Left cardiac atrium (tissue), 4 donors: ENCODE measurements around the gene CYP17A1. TPM values are rescaled to one million over a fixed set of nuclear protein-coding genes. Genes with fewer than 3 reads are reported as not detected.
A peak's percentile ranks its signal among the peaks of the same experiment; 100 is the strongest.
"Not testable (repeated sequence)": the region's sequence is repeated elsewhere in the genome, so short reads cannot be mapped to it uniquely, and the experiment has no call there.

Source experiments
- ATAC-seq, 2 donors: fragments of 200-7000 bp; cut with Tn5 transposase; one replicate each; pipeline ENCODE4 v1.9.1; 2020; ENCODE audit warnings: mild to moderate bottlenecking in 2 of 2, moderate library complexity in 2 of 2
- DNase-seq: peaks from one replicate; pipeline ENCODE4 v3.0.0-alpha.2; 2020
- intact Hi-C, 2 donors: fragments of 100-400 bp; cut with DNase I; formaldehyde crosslinking; loops; one replicate each; pipeline versions ENCODE4 v1.14.1 to v1.15.1; 2022 to 2023
- long read RNA-seq: library from polyadenylated mRNA; unstranded; transcript quantifications from one replicate; pipeline ENCODE4 v2.0.0, GENCODE V29; 2021
- total RNA-seq, 2 donors: library from RNA; stranded (reverse); fragmentation: NEBNext Ultra II Directional; extraction: Animal tissue kit (Norgen Biotek cat#: 25700); gene quantifications; one replicate each; pipeline ENCODE4 v1.2.1, GENCODE V29; 2021
- donor health status: DM: no; HTN: yes; CAD: no.
- donor health status: DM: no; HTN: yes; CAD: no; lungs with severe emphysema.
- donor health status: DM: yes; HTN: yes; CAD: no.
- donor health status: Dilated cardiomyopathy.

The CYP17A1 gene, protein sequence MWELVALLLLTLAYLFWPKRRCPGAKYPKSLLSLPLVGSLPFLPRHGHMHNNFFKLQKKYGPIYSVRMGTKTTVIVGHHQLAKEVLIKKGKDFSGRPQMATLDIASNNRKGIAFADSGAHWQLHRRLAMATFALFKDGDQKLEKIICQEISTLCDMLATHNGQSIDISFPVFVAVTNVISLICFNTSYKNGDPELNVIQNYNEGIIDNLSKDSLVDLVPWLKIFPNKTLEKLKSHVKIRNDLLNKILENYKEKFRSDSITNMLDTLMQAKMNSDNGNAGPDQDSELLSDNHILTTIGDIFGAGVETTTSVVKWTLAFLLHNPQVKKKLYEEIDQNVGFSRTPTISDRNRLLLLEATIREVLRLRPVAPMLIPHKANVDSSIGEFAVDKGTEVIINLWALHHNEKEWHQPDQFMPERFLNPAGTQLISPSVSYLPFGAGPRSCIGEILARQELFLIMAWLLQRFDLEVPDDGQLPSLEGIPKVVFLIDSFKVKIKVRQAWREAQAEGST
- not detected for total RNA-seq
- long read RNA-seq: 0 reads

DNA sequence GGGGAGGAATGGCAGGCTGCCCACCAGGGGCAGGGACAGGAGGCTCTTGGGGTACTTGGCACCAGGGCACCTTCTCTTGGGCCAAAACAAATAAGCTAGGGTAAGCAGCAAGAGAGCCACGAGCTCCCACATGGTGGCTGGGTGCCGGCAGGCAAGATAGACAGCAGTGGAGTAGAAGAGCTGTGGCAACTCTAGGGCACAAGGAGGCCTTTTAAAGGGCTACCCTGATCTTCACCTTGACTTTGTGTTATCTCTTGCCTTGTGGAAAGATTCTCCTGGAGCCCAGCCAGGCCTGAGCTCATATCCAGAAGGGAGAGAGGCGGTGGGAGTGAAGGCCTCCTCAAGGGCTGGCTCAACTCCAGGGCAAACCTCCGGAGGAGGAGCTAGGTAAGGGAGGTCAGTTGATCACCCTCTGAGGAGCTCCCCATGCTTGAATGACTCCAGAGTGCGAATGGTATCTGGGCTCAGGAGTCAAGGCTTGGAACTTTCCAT is at the start of gene CYP17A1:
CYP17A1 (minus strand) TSS at position 184 of the 492 bp plus-strand sequence; CDS start at position 132, 52 bp downstream.
- intact Hi-C loops: loop anchor here in 1 of 2 donors (10.0 kb wide), 1 partner anchor 228 kb away; no protein-coding TSS in a partner anchor
- peak; percentile 8 to 66 for ATAC-seq

DNA sequence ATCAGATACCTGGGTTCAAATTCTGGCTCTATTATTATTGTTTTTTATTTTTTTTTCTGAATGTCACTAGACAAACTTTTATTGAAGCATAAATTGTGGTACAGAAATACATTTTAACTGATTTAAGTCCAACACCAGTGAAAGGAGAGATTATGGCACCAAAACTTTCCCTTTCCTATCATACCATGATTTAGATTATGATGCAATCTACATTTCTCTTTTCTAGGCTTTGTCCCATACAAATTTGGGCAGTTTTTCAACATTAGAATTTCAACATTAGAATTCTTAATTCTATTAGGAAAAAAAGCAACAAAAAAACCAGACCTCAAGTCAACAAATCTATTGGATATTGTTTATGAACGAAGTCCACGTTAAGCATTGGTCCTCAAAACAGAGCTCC is 43.0 kb upstream of the CYP17A1 start:
- intact Hi-C loops: no loop called here
- DNase-seq: no peak
- ATAC-seq: no peak

More for the DNA sequence above, at the start of gene CYP17A1:
- peak; percentile 54 for DNase-seq

DNA sequence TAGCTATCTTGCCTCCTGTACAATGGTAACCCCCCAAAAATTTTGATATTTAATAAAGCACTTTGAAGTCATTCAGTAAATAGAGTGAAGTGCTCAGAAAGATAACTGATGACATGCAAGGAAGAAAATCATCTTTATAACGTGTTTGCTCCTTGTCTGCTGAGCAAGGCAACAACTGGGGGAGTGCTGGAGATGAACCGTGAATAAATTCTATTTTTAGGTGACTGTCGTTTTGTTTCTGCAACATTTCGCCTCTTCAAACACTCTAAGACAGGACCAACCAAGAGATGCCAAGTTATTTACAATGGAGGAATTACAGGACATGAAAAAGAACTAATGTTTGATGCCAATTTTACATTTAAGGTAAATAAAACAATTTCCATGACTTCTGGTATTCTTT is 41.4 kb upstream of the CYP17A1 start:
- DNase-seq (no peak), ATAC-seq (no peak)
- intact Hi-C loops: no loop called here

DNA sequence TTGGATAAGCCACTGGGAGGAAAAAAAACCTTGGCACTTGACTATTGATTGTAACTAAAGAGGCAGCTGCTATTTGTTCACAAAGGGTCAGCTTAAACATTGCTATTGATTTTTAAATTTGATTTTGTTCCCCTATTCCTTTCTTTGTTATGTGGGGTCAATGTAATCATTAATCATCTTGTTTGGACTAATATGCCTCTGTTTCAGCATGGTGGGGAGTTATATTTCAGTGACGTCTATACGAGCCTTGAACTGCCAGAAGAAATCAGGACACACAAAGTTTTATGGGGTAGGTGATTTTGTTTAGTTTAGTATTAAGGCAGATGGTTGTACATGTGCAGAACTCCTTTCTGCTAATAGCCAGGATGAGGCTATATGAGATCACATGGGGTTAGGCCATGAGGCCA is 39.5 kb upstream of the CYP17A1 start:
- intact Hi-C loops: no loop called here
- DNase-seq (no peak), ATAC-seq (no peak)

DNA sequence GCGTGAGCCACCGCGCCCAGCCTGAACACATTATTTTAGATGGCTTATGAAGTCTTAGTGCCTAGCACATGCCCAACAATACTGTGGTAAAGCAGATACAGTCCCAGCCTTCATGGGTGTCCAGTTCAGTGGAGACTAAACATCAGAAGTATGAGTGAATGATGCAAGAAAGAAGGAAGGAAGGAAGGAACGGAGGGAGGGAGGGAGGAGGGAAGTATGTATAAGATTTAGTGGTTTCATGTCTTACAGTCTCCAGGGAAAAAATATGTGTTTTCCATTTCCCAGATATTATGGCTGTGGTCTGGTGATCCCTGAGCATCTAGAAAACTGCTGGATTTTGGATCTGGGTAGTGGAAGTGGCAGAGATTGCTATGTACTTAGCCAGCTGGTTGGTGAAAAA is 35.0 kb upstream of the CYP17A1 start:
- DNase-seq (no peak), ATAC-seq (no peak)
- intact Hi-C loops: no loop called here

DNA sequence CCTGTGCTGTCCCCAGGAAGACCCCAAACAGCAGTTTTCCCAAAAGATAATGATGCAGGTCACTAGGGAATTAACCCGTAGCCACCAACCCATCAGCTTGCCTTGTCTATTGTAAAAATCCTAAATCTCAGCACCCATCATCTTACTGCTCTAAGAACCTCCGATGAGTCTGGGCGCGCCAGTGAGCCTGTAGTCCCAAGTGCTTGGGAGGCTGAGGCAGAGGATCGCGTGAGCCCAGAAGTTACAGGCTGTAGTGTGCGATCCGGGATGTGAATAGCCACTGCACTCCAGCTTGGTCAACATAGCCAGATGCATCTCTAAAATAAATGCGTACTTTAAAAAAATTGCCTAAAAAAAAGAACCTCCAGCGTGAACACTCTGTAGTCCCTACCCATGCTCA is 33.0 kb upstream of the CYP17A1 start:
- ATAC-seq (peak; percentile 7), DNase-seq (no peak)
- intact Hi-C loops: no loop called here

DNA sequence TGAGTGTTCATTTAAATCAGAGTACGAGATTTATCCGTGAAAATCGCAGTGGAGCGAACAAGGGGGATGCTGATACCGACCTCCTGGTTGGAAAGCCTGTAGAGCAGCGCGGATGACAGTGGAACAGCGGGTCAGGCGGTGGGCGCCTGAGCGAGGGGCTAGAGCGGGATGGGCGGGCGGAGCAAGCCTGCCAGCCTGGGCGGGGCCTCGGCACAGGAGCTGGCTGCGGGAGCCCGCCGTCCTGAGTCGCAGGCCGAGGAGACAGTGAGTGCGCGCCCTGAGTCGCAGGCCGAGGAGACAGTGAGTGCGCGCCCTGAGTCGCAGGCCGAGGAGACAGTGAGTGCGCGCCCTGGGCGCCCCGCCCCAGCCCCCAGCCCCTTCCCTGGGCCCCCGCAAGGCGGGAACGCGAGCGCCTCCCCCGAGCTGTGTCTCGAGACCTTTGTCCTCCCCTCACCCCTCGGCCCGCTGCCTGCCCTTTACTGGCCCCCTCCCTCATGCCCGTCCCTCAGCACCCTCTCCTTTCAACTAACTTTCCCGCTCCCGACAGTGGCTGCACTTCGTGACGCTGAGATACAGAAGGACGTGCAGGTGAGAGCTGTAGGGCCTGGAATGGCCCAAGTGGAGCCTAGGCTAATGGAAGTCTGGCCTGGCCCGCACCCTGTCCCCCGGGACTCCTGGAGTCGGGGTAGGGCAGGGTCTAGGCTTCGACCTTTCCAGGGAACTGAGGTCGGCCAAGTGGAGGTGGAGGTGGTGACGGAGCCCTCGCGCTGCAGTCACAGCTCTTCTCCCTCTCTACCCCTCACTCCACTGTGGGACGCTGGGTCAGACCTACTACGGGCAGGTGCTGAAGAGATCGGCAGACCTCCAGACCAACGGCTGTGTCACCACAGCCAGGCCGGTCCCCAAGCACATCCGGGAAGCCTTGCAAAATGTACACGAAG is 32.3 kb upstream of the CYP17A1 start, which contains the start of gene AS3MT:
AS3MT (plus strand) TSS at position 213 of the 941 bp plus-strand sequence; CDS start at position 336, 123 bp downstream.
- intact Hi-C loops: no loop called here
- peak; percentile 60 for DNase-seq

DNA sequence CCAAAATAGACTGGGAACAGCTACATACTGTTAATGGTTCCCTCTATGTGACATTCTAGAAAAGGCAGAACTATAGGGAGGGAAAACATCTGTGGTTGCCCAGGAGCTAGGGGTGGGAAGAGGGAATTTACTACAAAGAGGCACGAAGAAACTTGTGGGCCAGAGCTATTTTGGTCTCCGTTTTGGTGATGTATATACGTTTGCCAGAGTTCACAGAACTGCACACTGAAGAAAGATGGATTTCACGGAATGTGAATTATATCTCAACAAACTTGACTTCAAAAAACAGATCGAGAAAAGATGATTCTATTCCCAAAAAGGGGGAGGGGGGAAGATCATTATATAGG is 31.7 kb upstream of the CYP17A1 start:
- intact Hi-C loops: no loop called here
- DNase-seq (no peak), ATAC-seq (no peak)

More for the DNA sequence above, 32.3 kb upstream of the CYP17A1 start, which contains the start of gene AS3MT:
- peak; percentile 91 to 93 for ATAC-seq

DNA sequence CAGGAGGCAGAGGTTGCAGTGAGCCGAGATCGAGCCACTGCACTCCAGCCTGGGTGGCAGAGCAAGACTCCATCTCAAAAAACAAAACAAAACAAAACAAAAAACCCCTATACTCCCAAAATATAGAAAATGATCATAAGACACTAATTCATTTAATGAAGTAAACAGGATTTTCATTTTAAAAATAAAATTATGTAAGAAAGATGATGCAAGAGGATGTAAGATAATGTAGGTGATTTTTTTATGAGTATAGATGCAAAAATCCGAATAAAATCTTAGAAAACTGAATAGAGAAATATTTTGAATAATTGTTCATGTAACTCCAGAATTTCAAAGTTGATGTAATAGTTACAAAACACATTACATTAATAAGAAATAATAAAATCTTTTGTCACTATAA is 28.4 kb upstream of the CYP17A1 start:
- ATAC-seq (no peak), DNase-seq (no peak)
- intact Hi-C loops: no loop called here

DNA sequence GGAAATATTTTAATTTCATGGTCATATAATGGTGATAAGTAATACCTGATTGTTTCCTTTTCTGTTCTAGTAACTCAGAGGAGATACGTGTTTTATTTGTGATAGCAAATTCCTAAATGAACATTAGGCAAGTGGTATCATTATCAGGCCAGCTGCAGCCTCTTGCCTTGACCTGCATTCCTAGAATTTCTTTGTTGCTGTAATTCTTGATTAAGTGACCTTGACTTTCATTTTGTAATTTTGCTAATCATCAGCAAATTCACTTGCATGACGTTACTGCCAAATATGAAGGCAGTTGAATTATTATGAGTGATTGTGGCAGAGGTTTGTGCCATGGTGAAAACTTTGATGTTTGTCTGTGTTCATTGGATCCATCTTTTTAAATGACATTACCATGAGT is 26.4 kb upstream of the CYP17A1 start:
- ATAC-seq (no peak), DNase-seq (no peak)
- intact Hi-C loops: no loop called here

DNA sequence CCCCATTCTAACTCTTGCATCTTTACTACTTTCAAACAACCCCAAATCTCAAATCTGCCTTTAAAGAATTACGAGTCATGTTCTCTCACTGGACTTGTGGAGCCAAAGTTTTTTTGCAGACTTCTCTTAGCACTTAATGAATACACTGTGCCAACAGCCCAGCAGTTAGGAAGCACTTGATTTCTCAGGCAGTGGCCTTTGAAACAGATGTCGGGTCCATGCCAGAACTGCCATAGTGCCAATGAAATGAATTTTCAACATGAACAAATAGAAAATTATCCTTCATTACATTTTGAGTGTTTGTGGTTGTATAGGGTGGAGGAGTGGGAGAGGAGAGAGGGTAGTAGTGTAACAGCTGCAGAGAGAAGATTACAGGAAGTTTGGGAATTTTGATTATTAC is 22.7 kb upstream of the CYP17A1 start:
- DNase-seq (no peak), ATAC-seq (peak in 1 of 2 donors; percentile 73)
- intact Hi-C loops: no loop called here

DNA sequence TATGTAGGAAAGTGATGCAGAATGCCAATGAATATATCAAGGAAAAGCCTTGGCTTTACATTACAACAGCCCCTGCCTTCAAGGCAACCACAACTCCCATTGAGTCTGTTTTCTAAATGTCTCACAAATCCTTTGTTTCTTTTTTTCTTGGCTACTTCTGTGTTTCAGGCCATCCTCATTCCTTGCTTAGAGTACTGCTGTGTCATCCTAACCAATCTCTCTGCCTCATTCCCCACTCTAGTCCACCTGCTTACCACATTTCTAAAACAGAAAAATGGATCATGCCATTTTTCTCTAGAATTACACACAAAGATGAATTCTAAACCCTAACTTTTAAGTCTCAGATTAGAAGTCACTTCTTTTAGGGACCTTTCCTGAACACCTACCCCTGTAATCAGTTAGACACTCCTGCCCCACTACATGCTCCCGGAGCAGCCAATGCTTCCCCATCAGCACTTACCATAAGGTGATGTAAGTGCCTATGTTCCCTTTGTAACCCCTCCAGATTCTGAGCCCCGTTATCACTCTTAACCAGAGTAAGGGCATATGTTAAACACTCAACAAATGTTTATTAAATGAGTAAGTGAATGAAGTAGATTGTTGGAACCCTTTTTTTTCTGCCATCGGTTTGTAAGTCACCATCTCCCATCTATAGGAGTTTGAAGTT is 19.7 kb upstream of the CYP17A1 start:
- DNase-seq (no peak), ATAC-seq (no peak)
- intact Hi-C loops: no loop called here

DNA sequence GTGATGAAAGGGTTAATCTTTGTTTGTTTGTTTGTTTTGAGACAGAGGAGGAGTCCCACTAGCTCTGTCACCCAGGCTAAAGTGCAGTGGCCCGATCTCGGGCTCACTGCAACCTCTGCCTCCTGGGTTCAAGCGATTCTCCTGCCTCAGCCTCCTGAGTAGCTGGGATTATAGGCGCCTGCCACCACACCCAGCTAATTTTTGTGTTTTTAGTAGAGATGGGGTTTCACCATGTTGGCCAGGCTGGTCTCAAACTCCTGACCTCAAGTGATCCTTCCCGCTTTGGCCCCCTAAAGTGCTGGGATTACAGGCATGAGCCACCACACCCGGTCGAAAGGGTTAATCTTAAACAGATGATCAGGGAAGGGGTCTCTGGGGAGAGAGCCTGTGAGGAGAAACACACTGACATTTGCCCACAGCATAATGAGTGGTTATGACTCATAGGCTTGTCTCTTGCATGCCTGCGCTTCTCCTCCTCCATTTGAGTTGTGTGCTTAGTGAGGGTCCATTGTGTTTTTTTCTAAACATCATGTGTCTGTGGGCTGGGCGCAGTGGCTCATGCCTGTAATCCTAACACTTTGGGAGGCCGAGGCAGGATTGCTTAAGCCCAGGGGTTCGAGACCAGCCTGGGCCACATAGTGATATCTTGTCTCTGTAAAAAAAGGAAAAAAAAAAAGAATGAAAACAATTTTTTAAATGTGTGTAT is 18.7 kb upstream of the CYP17A1 start:
- ATAC-seq: peak in 1 of 2 donors; percentile 15
- DNase-seq, intact Hi-C loops: not testable (repeated sequence)

DNA sequence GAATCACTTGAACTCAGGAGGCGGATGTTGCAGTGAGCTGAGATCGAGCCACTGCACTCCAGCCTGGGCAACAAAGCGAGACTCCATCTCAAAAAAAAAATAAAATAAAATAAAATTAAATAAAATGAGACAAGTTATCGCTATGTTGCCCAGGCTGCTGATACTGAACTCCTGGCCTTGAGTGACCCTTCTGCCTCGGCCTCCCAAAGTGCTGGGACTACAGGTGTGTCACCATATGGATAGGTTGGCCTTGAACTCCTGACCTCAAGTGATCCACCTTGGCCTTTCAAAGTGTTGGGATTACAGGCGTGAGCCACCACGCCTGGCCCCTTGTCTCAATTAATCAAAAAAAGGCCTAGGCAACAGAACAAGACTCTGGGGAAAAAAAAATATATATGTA is 16.0 kb upstream of the CYP17A1 start:
- DNase-seq, intact Hi-C loops, ATAC-seq: not testable (repeated sequence)

DNA sequence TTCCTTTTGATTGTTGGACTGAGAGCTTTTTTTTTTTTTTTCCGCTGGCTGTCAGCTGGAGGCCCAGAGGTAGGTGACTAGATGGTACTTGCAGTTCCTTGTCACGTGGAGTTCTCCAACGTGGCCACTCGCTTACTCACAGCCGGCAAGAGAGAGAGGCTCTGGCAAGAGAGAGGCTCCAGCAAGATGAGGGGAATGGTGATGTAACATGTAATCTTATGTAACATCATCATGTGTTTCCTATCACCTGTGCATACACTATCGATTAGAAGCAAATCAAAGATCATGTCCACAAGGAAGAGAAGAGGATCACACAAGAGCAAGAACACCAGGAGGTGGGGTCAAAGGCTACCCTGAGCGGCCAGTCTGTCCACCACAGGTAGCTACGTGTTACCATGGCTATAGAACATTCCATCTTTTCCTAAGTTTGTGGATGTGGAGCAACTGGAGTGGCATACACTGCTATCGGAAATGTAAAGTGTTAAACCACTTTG is 12.9 kb upstream of the CYP17A1 start:
- intact Hi-C loops: no loop called here
- ATAC-seq (no peak), DNase-seq (no peak)

DNA sequence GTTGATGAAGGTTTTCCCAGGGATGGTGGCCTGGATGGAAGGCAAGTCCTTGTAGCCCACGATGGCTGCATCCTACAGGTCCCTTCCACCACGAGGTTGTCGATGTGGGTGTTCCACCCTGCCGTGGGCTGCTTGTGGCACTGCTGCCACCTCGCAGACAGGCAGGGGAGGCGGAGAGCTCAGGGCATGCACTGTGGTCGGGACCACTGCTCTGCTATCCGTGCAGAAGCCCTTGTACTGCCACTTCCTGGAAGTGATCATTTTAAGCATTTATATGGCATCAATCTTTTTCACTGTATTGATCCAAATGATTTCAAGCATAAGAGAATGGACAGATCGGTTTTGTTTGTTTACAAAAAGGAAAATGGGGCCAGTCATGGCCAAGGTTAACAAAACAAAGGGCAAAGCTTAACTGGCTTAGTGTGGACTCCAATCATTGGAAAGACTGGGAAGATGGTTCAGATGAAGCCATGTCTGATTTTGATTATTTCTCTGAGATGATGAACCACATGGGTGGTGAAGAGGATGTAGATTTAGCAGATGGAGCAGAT is 8.2 kb upstream of the CYP17A1 start:
- intact Hi-C loops: no loop called here
- ATAC-seq (no peak), DNase-seq (no peak)

DNA sequence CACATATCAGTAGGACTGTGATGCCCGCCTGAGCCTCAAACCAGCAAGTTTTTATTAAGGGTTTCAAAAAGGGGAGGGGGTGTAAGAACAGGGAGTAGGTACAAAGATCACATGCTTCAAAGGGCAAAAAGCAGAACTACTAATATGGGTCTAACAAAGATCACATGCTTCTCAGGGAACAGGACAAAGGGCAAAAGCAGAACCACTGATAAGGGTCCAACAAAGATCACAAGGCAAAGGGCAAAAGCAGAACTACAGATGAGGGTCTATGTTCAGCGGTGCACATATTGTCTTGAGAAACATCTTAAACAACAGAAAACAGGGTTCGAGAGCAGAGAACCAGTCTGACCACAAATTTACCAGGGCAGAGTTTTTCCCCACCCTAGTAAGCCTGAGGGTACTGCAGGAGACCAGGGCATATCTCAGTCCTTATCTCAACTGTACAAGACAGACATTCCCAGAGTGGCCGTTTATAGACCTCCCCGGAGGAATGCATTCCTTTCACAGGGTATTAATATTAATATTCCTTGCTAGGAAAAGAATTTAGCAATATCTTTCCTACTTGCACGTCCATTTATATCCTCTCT is 7.1 kb upstream of the CYP17A1 start:
- DNase-seq, ATAC-seq, intact Hi-C loops: not testable (repeated sequence)
